Naive thymus-derived CD8-positive, alpha-beta T cell (primary cell): Measurements from ENCODE around the gene PALD1. TPM values are rescaled to one million over a fixed set of nuclear protein-coding genes. Genes with fewer than 3 reads are reported as not detected.
A peak's percentile ranks its signal among the peaks of the same experiment; 100 is the strongest.

Experiments
- ATAC-seq, 2 donors: fragments of 150-1000 bp; cut with Tn5 transposase in 1 of 2; sonication (Bioruptor Pico), chemical (Tn5 transposase) in 1 of 2; 1 replicate in 1 of 2; 2 replicates in 1 of 2; pipeline ENCODE4 v1.10.0; 2021; ENCODE audit warnings: mild to moderate bottlenecking in 2 of 2, moderate library complexity in 2 of 2
- POLR2A ChIA-PET: fragments of 350-600 bp; sonication (Branson Sonifier 250); formaldehyde crosslinking; loops from one replicate; lab custom pipeline; 2021; ENCODE audit warnings: antibody characterized with exemption; lab: Charles Lee
- DNase-seq, 10 donors: peaks; one replicate each; pipeline versions ENCODE4 v3.0.0 to v3.0.0-alpha.2; 2020 to 2022
- H3K27ac Mint-ChIP-seq, 10 donors: one replicate each; pipeline ENCODE4 v1.8.0; 2020 to 2022; ENCODE audit warnings: mild to moderate bottlenecking in 10 of 10, mixed read lengths in 10 of 10, moderate library complexity in 4 of 10, inconsistent platforms in 1 of 10
- H3K27me3 Mint-ChIP-seq, 5 donors: one replicate each; pipeline ENCODE4 v1.8.0; 2021 to 2022; ENCODE audit warnings: mixed read lengths in 5 of 5
- H3K36me3 Mint-ChIP-seq, 3 donors: one replicate each; pipeline ENCODE4 v1.8.0; 2020 to 2022; ENCODE audit warnings: mixed read lengths in 3 of 3, mild to moderate bottlenecking in 2 of 3, inconsistent platforms in 1 of 3
- H3K4me1 Mint-ChIP-seq, 4 donors: one replicate each; pipeline ENCODE4 v1.8.0; 2021 to 2022; ENCODE audit warnings: mixed read lengths in 4 of 4
- H3K4me3 Mint-ChIP-seq, 10 donors: one replicate each; pipeline ENCODE4 v1.8.0; 2020 to 2022; ENCODE audit warnings: mild to moderate bottlenecking in 10 of 10, mixed read lengths in 10 of 10, moderate library complexity in 6 of 10, inconsistent platforms in 1 of 10
- H3K9me3 Mint-ChIP-seq, 9 donors: one replicate each; pipeline ENCODE4 v1.8.0; 2020 to 2022; ENCODE audit warnings: mixed read lengths in 9 of 9, mild to moderate bottlenecking in 3 of 9, inconsistent platforms in 1 of 9, moderate library complexity in 1 of 9
- polyA plus RNA-seq, 3 donors: library from polyadenylated mRNA; unstranded; fragments of 300-500 nt; fragmentation: Illumina TruSeq; gene quantifications; one replicate each; pipeline ENCODE4 v1.2.3, GENCODE V29; 2021
- total RNA-seq, 8 experiments: library from RNA in 2 of 8; stranded (reverse) in 2 of 8; gene quantifications; one replicate each; pipeline ENCODE4 v1.2.3 and lab custom pipeline; 2021 to 2026

Gene PALD1
- total and polyA plus RNA-seq, 5 experiments from 2014 or later: 0.27 TPM; not detected in 4

- H3K9me3 Mint-ChIP-seq: no peaks in the 10 kb centered on the region
- no peak overlapping the region for H3K4me3 Mint-ChIP-seq
- H3K4me1 Mint-ChIP-seq: peaks cover 0 to 6% (median under 1%) of the 10 kb centered on the region in 4 donors
- POLR2A ChIA-PET: interaction anchor here (0.6 to 0.7 kb wide), 2 partner anchors 160 to 209 kb away, joined by 3 to 5 read pairs; no protein-coding TSS in a partner anchor
- peaks cover 0 to 2% (median 0%) of the 10 kb centered on the region in 3 donors for H3K36me3 Mint-ChIP-seq
- ATAC-seq: peak in 1 of 2 donors; percentile 12
- no peak for DNase-seq
- no peaks in the 10 kb centered on the region for H3K27me3 Mint-ChIP-seq
- H3K27ac Mint-ChIP-seq: peak overlapping the region in 2 of 10 donors; percentile 2 to 50
Measured at GRCh38 chr10:70549351-70549961, 70.9 kb downstream of the PALD1 start.

GRCh38 chr10:70549962-70550458 lies 71.4 kb downstream of the PALD1 start:
- no peaks in the 10 kb centered on the region for H3K9me3 Mint-ChIP-seq
- H3K27ac Mint-ChIP-seq: peak overlapping the region in 1 of 10 donors; percentile 2
- DNase-seq (peak; percentile 53 to 88 (median 72)), ATAC-seq (peak; percentile 76 to 89)
- H3K36me3 Mint-ChIP-seq: peaks cover 0 to 2% (median 0%) of the 10 kb centered on the region in 3 donors
- POLR2A ChIA-PET: no interaction called here
- H3K4me3 Mint-ChIP-seq: no peak overlapping the region
- H3K4me1 Mint-ChIP-seq: peaks cover 0 to 6% (median under 1%) of the 10 kb centered on the region in 4 donors
- no peaks in the 10 kb centered on the region for H3K27me3 Mint-ChIP-seq

- Mint-ChIP-seq H3K27ac (no peak overlapping the region), H3K9me3 (no peaks in the 10 kb centered on the region), H3K4me3 (no peak overlapping the region), H3K36me3 (peaks cover 0 to 2% (median 0%) of the 10 kb centered on the region in 3 donors), H3K27me3 (no peaks in the 10 kb centered on the region), H3K4me1 (peaks cover 0 to 6% (median under 1%) of the 10 kb centered on the region in 4 donors)
- no peak for ATAC-seq
- no peak for DNase-seq
- POLR2A ChIA-PET: no interaction called here
Measured at GRCh38 chr10:70550459-70550858, 71.9 kb downstream of the PALD1 start.

- POLR2A ChIA-PET: no interaction called here
Measured at GRCh38 chr10:70551466-70551865, 72.9 kb downstream of the PALD1 start.

GRCh38 chr10:70551971-70552422 lies 73.4 kb downstream of the PALD1 start:
- Mint-ChIP-seq H3K27ac (no peak overlapping the region), H3K4me3 (no peak overlapping the region), H3K36me3 (peaks cover 0 to 2% (median 0%) of the 10 kb centered on the region in 3 donors), H3K4me1 (peaks cover 0 to 6% (median under 1%) of the 10 kb centered on the region in 4 donors), H3K9me3 (no peaks in the 10 kb centered on the region), H3K27me3 (no peaks in the 10 kb centered on the region)
- POLR2A ChIA-PET: no interaction called here
- ATAC-seq (no peak), DNase-seq (no peak)

More at GRCh38 chr10:70551466-70551865, 72.9 kb downstream of the PALD1 start:
- Mint-ChIP-seq H3K4me3 (no peak overlapping the region), H3K36me3 (peaks cover 0 to 2% (median 0%) of the 10 kb centered on the region in 3 donors), H3K27me3 (no peaks in the 10 kb centered on the region), H3K4me1 (peaks cover 0 to 6% (median under 1%) of the 10 kb centered on the region in 4 donors), H3K27ac (no peak overlapping the region), H3K9me3 (no peaks in the 10 kb centered on the region)
- ATAC-seq: no peak
- no peak for DNase-seq

GRCh38 chr10:70552586-70552985 lies 74.0 kb downstream of the PALD1 start:
- DNase-seq: no peak
- Mint-ChIP-seq H3K36me3 (peaks cover 0 to 2% (median 0%) of the 10 kb centered on the region in 3 donors), H3K27ac (no peak overlapping the region), H3K9me3 (no peaks in the 10 kb centered on the region), H3K4me1 (peaks cover 0 to 6% (median under 1%) of the 10 kb centered on the region in 4 donors), H3K4me3 (no peak overlapping the region), H3K27me3 (no peaks in the 10 kb centered on the region)
- ATAC-seq: no peak
- POLR2A ChIA-PET: no interaction called here

- POLR2A ChIA-PET: no interaction called here
- ATAC-seq: no peak
- Mint-ChIP-seq H3K27me3 (no peaks in the 10 kb centered on the region), H3K4me3 (no peak overlapping the region), H3K9me3 (no peaks in the 10 kb centered on the region), H3K27ac (no peak overlapping the region), H3K36me3 (peaks cover 0 to 2% (median 0%) of the 10 kb centered on the region in 3 donors), H3K4me1 (peaks cover 11 to 20% (median 15%) of the 10 kb centered on the region in 4 donors)
- DNase-seq: no peak
Measured at GRCh38 chr10:70555371-70555770, 76.8 kb downstream of the PALD1 start.

GRCh38 chr10:70557086-70557845 lies 78.7 kb downstream of the PALD1 start:
- H3K36me3 Mint-ChIP-seq: peaks cover 0 to 2% (median 0%) of the 10 kb centered on the region in 3 donors
- no peaks in the 10 kb centered on the region for H3K9me3 Mint-ChIP-seq
- H3K4me1 Mint-ChIP-seq: peaks cover 11 to 27% (median 22%) of the 10 kb centered on the region in 4 donors
- DNase-seq: peak in 1 of 10 donors; percentile 58
- no peak for ATAC-seq
- POLR2A ChIA-PET: no interaction called here
- no peak overlapping the region for H3K4me3 Mint-ChIP-seq
- H3K27me3 Mint-ChIP-seq: no peaks in the 10 kb centered on the region
- H3K27ac Mint-ChIP-seq: peak overlapping the region in 1 of 10 donors; percentile 33

GRCh38 chr10:70557876-70558275 lies 79.3 kb downstream of the PALD1 start:
- DNase-seq (no peak), ATAC-seq (no peak)
- Mint-ChIP-seq H3K27ac (no peak overlapping the region), H3K4me1 (peaks cover 12 to 27% (median 22%) of the 10 kb centered on the region in 4 donors), H3K4me3 (peak overlapping the region in 1 of 10 donors; percentile 82), H3K36me3 (no peaks in the 10 kb centered on the region), H3K9me3 (no peaks in the 10 kb centered on the region), H3K27me3 (no peaks in the 10 kb centered on the region)
- POLR2A ChIA-PET: no interaction called here

GRCh38 chr10:70558295-70558694 lies 79.7 kb downstream of the PALD1 start:
- no peak for DNase-seq
- ATAC-seq: no peak
- Mint-ChIP-seq H3K4me1 (peaks cover 15 to 30% (median 26%) of the 10 kb centered on the region in 4 donors), H3K9me3 (no peaks in the 10 kb centered on the region), H3K27ac (peak overlapping the region in 4 of 10 donors; percentile 25 to 88 (median 58)), H3K27me3 (peaks cover 0 to 2% (median 0%) of the 10 kb centered on the region in 5 donors), H3K36me3 (no peaks in the 10 kb centered on the region), H3K4me3 (peak overlapping the region in 6 of 10 donors; percentile 15 to 86 (median 72))
- POLR2A ChIA-PET: no interaction called here

- Mint-ChIP-seq H3K4me3 (peak overlapping the region; percentile 80 to 91 (median 85)), H3K9me3 (no peaks in the 10 kb centered on the region), H3K36me3 (no peaks in the 10 kb centered on the region), H3K4me1 (peaks cover 17 to 34% (median 28%) of the 10 kb centered on the region in 4 donors), H3K27me3 (peaks cover 0 to 2% (median 0%) of the 10 kb centered on the region in 5 donors), H3K27ac (peak overlapping the region; percentile 36 to 91 (median 77))
- POLR2A ChIA-PET: interaction anchor here (0.9 kb wide), 1 partner anchor 19 kb away, joined by 3 read pairs; no protein-coding TSS in a partner anchor
- ATAC-seq (peak; percentile 97 to 98), DNase-seq (peak; percentile 39 to 84 (median 69))
Measured at GRCh38 chr10:70558871-70559810, 80.6 kb downstream of the PALD1 start.
